Fibroblast of skin of left biceps (primary cell): ENCODE results near the gene MUC12.
"Not testable (repeated sequence)": the region's sequence is repeated elsewhere in the genome, so short reads cannot be mapped to it uniquely, and the experiment has no call there.

Source experiments
- DNase-seq, 2 experiments: peaks; one replicate each; pipeline ENCODE4 v3.0.0-alpha.2; 2013; ENCODE audit warnings: low read depth in 2 of 2

MUC12 gene

GRCh38 chr7:100969066-100969615, at the start of gene MUC12:
Gene MUC12, plus strand, starts transcription at chr7:100969565. Its CDS starts 58 bp downstream, at chr7:100969623.
- no peak for DNase-seq

- not testable (repeated sequence) for DNase-seq
Measured at GRCh38 chr7:100919779-100920437, 49.5 kb upstream of the MUC12 start.

- DNase-seq = no peak
Measured at GRCh38 chr7:100921039-100921438, 48.3 kb upstream of the MUC12 start.

GRCh38 chr7:100923616-100924015, 45.7 kb upstream of the MUC12 start:
- DNase-seq = not testable (repeated sequence)

GRCh38 chr7:100929808-100930174, 39.6 kb upstream of the MUC12 start:
- no peak for DNase-seq

DNA sequence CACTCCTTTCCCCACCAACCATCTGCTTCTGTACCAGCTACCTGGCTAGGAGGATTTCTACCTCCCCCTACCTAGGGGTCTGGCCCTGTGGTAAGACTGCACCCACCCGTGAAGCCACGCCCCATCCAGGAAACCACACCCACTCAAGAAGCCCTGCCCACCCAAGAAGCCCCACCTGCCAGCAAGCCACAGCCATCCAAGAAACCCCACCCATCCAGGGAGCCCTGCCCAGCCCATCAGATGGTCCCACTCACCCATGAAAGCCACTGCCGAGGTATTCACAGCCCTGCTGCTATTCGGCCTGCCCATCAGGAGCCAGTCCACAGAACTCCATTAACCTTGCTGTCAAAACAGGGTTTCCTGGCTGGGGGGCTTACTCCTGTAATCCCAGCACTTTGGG, 35.6 kb upstream of the MUC12 start:
- DNase-seq = no peak

- DNase-seq = not testable (repeated sequence)
Measured at GRCh38 chr7:100935381-100935780, 34.0 kb upstream of the MUC12 start.

- not testable (repeated sequence) for DNase-seq
Measured at GRCh38 chr7:100936167-100936566, 33.2 kb upstream of the MUC12 start.

GRCh38 chr7:100942045-100942774, 27.2 kb upstream of the MUC12 start:
- DNase-seq = no peak

DNA sequence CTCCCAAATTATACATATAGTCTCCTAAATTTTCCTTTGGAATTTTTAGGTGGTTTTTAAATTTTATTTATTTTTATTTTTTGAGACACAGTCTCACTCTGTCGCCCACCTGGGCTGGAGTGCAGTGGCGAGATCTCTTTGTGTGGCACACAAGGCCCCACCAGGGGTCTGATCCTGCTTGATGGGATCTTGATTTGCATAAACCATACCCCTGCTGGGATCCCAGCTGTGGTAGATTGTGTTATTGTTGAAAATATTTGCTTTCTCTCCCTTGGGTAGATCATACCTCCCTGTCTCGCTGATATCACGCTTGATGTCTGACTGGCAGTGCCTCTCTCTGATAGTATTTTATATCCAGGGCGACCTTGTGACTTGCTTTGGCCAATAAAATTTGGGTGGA, 25.7 kb upstream of the MUC12 start:
- DNase-seq = no peak

DNA sequence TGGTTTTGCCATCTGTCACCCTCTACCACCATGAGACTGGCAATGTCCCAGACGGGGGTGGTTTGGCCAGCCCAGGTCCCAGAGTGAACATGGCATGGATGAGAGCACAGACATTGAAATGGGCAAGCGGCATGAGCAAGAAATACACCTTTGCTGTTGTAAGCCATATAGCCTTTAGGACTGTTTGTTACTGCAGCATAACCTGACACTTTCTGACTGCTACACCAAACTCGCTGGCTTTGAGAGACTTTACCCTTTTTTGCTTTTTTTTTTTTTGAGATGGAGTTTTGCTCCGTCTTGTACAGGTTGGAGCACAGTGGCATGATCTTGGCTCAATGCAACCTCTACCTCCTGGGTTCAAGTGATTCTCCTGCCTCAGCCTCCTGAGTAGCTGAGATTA, 25.2 kb upstream of the MUC12 start:
- DNase-seq = no peak

DNA sequence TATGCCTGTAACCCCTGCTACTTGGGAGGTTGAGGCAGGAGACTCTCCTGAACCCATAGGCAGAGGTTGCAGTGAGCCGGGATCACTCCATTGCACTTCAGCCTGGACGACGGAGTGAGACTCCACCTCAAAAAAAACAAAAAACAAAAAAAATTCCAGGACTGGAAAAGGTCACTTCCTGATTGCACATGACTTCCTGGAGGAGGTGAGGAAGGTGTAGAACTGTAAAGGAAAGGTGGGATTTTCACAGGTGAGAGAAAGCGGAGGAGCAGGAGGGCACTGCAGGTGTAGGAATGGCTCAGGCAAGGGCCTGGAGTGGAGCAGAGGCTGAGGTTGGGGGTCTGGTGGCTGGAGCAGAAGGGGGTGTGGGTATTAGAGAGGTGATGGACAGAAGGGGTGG, 23.3 kb upstream of the MUC12 start:
- DNase-seq = no peak

- DNase-seq = no peak
Measured at GRCh38 chr7:100946766-100947365, 22.5 kb upstream of the MUC12 start.

DNA sequence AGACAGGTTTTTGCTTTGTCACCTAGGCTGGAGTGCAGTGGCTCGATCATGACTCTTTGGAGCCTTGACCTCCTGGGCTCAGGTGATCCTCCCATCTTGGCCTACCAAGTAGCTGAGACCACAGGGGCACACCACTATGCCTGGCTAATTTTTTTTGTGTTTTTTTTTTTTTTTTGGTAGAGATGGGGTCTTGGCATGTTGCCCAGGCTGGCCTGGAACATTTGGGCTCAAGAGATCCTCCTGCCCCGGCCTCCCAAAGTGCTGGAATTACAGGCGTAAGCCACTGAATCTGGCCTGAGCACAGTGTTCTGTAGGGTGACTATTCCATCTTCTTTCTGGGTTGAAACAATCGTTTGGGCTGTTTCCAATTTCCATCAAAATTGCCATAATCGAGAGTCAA, 21.6 kb upstream of the MUC12 start:
- DNase-seq = no peak

- no peak for DNase-seq
Measured at GRCh38 chr7:100949227-100949932, 20.0 kb upstream of the MUC12 start, which contains the start of gene MUC3A. Gene MUC3A, plus strand, starts transcription at chr7:100949534. Its CDS starts 91 bp downstream, at chr7:100949625.

DNA sequence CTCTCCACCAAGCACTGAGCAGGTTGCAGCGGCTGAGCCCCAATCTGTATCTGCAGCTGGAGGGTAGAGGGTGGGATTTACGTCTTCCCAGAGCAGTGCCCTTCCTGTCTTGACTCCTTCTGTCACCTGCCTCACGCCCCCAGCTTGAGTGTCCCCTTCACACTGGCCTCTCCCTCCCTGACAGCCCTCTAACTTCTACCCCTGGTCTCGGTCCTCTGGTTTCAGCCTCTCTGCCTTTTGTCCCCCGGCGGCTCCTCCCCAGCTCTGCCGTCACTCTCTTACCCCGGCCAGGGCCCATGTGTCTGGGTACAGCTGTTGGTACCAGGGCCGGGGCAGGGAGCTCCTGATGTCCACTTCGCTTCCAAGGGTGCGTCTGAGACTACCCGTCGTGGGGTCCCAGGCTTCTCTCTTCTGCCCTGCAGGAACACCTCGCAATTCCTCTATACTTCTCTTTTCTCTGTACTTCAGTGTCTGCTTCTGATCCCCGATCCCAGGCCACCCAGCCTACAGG, 19.4 kb upstream of the MUC12 start:
- no peak for DNase-seq

- DNase-seq = no peak
Measured at GRCh38 chr7:100951172-100951571, 18.2 kb upstream of the MUC12 start.

- no peak for DNase-seq
Measured at GRCh38 chr7:100951888-100952560, 17.3 kb upstream of the MUC12 start.

DNA sequence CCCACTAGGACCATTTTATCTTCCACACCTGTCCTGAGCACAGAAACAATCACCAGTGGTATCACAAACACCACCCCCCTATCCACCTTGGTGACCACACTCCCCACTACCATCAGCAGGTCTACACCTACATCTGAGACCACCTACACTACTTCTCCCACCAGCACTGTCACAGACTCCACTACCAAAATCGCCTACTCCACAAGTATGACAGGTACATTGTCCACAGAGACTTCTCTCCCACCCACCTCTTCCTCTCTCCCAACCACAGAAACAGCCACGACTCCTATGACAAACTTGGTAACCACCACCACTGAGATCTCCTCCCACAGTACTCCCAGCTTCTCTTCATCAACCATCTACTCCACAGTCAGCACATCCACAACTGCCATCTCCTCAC, 16.7 kb upstream of the MUC12 start:
- DNase-seq = no peak

- no peak for DNase-seq
Measured at GRCh38 chr7:100957832-100958421, 11.4 kb upstream of the MUC12 start.

DNA sequence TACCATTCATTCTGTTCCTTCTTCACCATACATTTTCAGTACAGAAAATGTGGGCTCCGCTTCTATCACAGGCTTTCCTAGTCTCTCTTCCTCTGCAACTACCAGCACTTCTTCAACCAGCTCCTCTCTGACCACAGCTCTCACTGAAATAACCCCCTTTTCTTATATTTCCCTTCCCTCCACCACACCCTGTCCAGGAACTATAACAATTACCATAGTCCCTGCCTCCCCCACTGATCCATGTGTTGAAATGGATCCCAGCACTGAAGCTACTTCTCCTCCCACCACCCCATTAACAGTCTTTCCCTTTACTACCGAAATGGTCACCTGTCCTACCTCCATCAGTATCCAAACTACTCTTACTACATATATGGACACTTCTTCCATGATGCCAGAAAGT, 9.5 kb upstream of the MUC12 start:
- DNase-seq = no peak
